SU-DHL-6 (cell line): ENCODE measurements around the gene SKA1.
"Not testable (repeated sequence)": the region's sequence is repeated elsewhere in the genome, so short reads cannot be mapped to it uniquely, and the experiment has no call there.

Experiments used
- H2AFZ ChIP-seq: fragments of 200-600 bp; sonication (generic); 2 replicates; pipeline ENCODE4 v1.6.1; 2014; ENCODE audit warnings: low read depth, mild to moderate bottlenecking, moderate library complexity, mixed read lengths, antibody characterized with exemption, low read length; ENCODE audit not compliant: severe bottlenecking
- H3F3A ChIP-seq: fragments of 200-600 bp; shearing (Covaris generic); 2 replicates; pipeline ENCODE4 v1.6.0; 2016; ENCODE audit warnings: antibody characterized with exemption, mild to moderate bottlenecking; ENCODE audit not compliant: insufficient read depth
- H3K27ac ChIP-seq: fragments of 200-600 bp; sonication (generic); 2 replicates; pipeline ENCODE4 v1.5.1; 2016; ENCODE audit warnings: low read depth, mild to moderate bottlenecking, low read length, moderate library complexity, mixed read lengths
- H3K27me3 ChIP-seq: fragments of 200-600 bp; sonication (generic), shearing (Covaris generic); 2 replicates; pipeline ENCODE4 v1.6.0; 2014; ENCODE audit warnings: mild to moderate bottlenecking, low read length
- H3K36me3 ChIP-seq: fragments of 200-600 bp; sonication (generic); 2 replicates; pipeline ENCODE4 v1.6.1; 2014; ENCODE audit warnings: mild to moderate bottlenecking, low read length, mixed read lengths
- H3K4me2 ChIP-seq: fragments of 300-600, 200-600 bp; shearing (Covaris generic), sonication (generic); 2 replicates; pipeline ENCODE4 v1.6.0; 2014; ENCODE audit warnings: low read length, low read depth, mild to moderate bottlenecking; ENCODE audit not compliant: poor library complexity, severe bottlenecking
- H3K4me3 ChIP-seq: fragments of 200-600 bp; sonication (generic); 2 replicates; pipeline ENCODE4 v1.5.1; 2014; ENCODE audit warnings: antibody characterized with exemption, low read length, mild to moderate bottlenecking, mixed read lengths; ENCODE audit not compliant: insufficient read depth, poor library complexity, severe bottlenecking
- H3K79me2 ChIP-seq: fragments of 200-600 bp; sonication (generic); 2 replicates; pipeline ENCODE4 v1.6.1; 2014; ENCODE audit warnings: mild to moderate bottlenecking, low read length, moderate library complexity; ENCODE audit not compliant: insufficient read depth
- H3K9ac ChIP-seq: fragments of 200-600 bp; sonication (generic); 2 replicates; pipeline ENCODE4 v1.7.0; 2014; ENCODE audit warnings: mild to moderate bottlenecking, low read length
- H3K9me2 ChIP-seq: fragments of 200-600 bp; sonication (generic); replicated peaks from 2 replicates; pipeline ENCODE4 v1.6.1; 2014; ENCODE audit warnings: low read length; ENCODE audit not compliant: insufficient read depth
- H3K9me3 ChIP-seq: fragments of 200-600 bp; sonication (generic); 2 replicates; pipeline ENCODE4 v1.6.1; 2014; ENCODE audit warnings: low read length, mixed read lengths; ENCODE audit not compliant: insufficient read depth
- H4K20me1 ChIP-seq: fragments of 200-600 bp; sonication (generic); 2 replicates; pipeline ENCODE4 v1.6.1; 2014; ENCODE audit warnings: low read depth, mild to moderate bottlenecking, antibody characterized with exemption, low read length, moderate library complexity, mixed read lengths
- EZH2phosphoT487 ChIP-seq: fragments of 200-600 bp; sonication (generic), shearing (Covaris generic); conservative IDR thresholded peaks from 2 replicates; pipeline ENCODE4 v1.6.1; 2018; ENCODE audit warnings: mild to moderate bottlenecking, antibody characterized with exemption, low read length, moderate library complexity, mixed read lengths
- TF ChIP-seq, protein P1 (sequence below): fragments of 200-600 bp; sonication (generic); IDR thresholded peaks from one replicate; pipeline ENCODE4 v1.5.1; 2017; ENCODE audit warnings: antibody characterized with exemption, mild to moderate bottlenecking, low read length, moderate library complexity; ENCODE audit not compliant: insufficient read depth, poor library complexity, severe bottlenecking

SKA1 gene

GRCh38 chr18:50398947-50399346, 24.1 kb downstream of the SKA1 start:
- Histone ChIP-seq H3K36me3 (no peaks in the 10 kb centered on the region), H3K4me2 (no peak overlapping the region), H3K9me3 (no peaks in the 10 kb centered on the region), H2AFZ (no peak overlapping the region), H3K27me3 (no peaks in the 10 kb centered on the region), H3K27ac (no peak overlapping the region), H3K9ac (no peak overlapping the region), H3K9me2 (no peaks in the 10 kb centered on the region), H3F3A (no peaks in the 10 kb centered on the region), H3K79me2 (no peaks in the 10 kb centered on the region), H4K20me1 (no peaks in the 10 kb centered on the region), H3K4me3 (no peak overlapping the region)
- TF ChIP-seq EZH2phosphoT487: no peak
- TF ChIP-seq, protein P1, sequence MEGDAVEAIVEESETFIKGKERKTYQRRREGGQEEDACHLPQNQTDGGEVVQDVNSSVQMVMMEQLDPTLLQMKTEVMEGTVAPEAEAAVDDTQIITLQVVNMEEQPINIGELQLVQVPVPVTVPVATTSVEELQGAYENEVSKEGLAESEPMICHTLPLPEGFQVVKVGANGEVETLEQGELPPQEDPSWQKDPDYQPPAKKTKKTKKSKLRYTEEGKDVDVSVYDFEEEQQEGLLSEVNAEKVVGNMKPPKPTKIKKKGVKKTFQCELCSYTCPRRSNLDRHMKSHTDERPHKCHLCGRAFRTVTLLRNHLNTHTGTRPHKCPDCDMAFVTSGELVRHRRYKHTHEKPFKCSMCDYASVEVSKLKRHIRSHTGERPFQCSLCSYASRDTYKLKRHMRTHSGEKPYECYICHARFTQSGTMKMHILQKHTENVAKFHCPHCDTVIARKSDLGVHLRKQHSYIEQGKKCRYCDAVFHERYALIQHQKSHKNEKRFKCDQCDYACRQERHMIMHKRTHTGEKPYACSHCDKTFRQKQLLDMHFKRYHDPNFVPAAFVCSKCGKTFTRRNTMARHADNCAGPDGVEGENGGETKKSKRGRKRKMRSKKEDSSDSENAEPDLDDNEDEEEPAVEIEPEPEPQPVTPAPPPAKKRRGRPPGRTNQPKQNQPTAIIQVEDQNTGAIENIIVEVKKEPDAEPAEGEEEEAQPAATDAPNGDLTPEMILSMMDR: no peak

- no peak for TF ChIP-seq EZH2phosphoT487
- TF ChIP-seq, protein P1: no peak
- H4K20me1 ChIP-seq: no peaks in the 10 kb centered on the region
- H3K4me2 ChIP-seq: no peak overlapping the region
- H3K9me3 ChIP-seq: no peaks in the 10 kb centered on the region
- no peak overlapping the region for H3K27ac ChIP-seq
- no peak overlapping the region for H2AFZ ChIP-seq
- no peaks in the 10 kb centered on the region for H3K79me2 ChIP-seq
- H3K9me2 ChIP-seq: no peaks in the 10 kb centered on the region
- no peak overlapping the region for H3K4me3 ChIP-seq
- H3K27me3 ChIP-seq: no peaks in the 10 kb centered on the region
- no peak overlapping the region for H3K9ac ChIP-seq
- no peaks in the 10 kb centered on the region for H3K36me3 ChIP-seq
- H3F3A ChIP-seq: no peaks in the 10 kb centered on the region
Measured at GRCh38 chr18:50399582-50399981, 24.7 kb downstream of the SKA1 start.

- H3K4me3 ChIP-seq, H4K20me1 ChIP-seq, H3K9ac ChIP-seq, H3K36me3 ChIP-seq, H2AFZ ChIP-seq, H3K9me3 ChIP-seq, H3K4me2 ChIP-seq, H3K79me2 ChIP-seq, H3K27ac ChIP-seq, H3F3A ChIP-seq, H3K27me3 ChIP-seq, H3K9me2 ChIP-seq: not testable (repeated sequence)
Measured at GRCh38 chr18:50400438-50400837, 25.6 kb downstream of the SKA1 start.

DNA sequence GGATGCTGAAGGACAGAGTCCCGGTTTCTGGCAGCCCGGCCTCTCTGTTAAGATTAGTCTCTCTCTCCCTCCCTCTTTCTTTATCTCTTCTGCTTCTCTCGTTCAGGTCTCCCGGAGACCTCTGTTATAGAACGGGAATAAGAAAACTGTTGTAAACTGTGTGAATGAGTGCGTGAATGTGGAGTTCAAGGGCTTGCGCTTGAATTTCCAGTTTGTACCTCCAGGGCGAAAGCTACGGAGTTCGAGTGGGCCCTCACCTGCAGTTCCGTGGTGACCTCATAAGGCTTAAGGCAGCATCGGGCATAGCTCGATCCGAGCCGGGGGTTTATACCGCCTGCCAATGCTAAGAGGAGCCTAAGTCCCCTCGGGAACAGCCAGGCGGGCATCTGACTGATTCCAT, 26.4 kb downstream of the SKA1 start:
- no peaks in the 10 kb centered on the region for H3K36me3 ChIP-seq
- H3K9ac ChIP-seq: no peak overlapping the region
- H3K4me3 ChIP-seq: no peak overlapping the region

More for the DNA sequence above, 26.4 kb downstream of the SKA1 start:
- Histone ChIP-seq H3K79me2 (no peaks in the 10 kb centered on the region), H3K9me2 (no peaks in the 10 kb centered on the region), H3F3A (no peaks in the 10 kb centered on the region), H4K20me1 (no peaks in the 10 kb centered on the region), H3K4me2 (no peak overlapping the region), H3K27me3 (no peaks in the 10 kb centered on the region), H3K9me3 (no peaks in the 10 kb centered on the region), H3K27ac (no peak overlapping the region), H2AFZ (no peak overlapping the region)
- TF ChIP-seq, protein P1: no peak
- TF ChIP-seq EZH2phosphoT487: no peak
